Right atrium auricular region (tissue), 2 donors: ENCODE results near the gene FHIT. TPM values are rescaled to one million over a fixed set of nuclear protein-coding genes. Genes with fewer than 3 reads are reported as not detected.

ENCODE experiments used
- DNase-seq: peaks from one replicate; pipeline ENCODE4 v3.0.0-alpha.2; 2019; ENCODE audit warnings: low spot score
- H3K27ac ChIP-seq, 2 donors: fragments of 200-600 bp; sonication (generic); 1 replicate in 1 of 2; 2 replicates in 1 of 2; pipeline ENCODE4 v1.5.1; 2016 to 2019
- H3K27me3 ChIP-seq, 2 donors: fragments of 200-600 bp; sonication (generic); one replicate each; pipeline versions ENCODE4 v1.5.1 to v1.6.0; 2017 to 2019
- H3K36me3 ChIP-seq: fragments of 200-600 bp; sonication (generic); one replicate; pipeline ENCODE4 v1.5.1; 2016
- H3K4me1 ChIP-seq, 2 donors: fragments of 200-600 bp; sonication (generic); one replicate each; pipeline versions ENCODE4 v1.5.1 to v1.6.0; 2017 to 2019
- H3K4me3 ChIP-seq, 2 donors: fragments of 200-600 bp; sonication (generic); 1 replicate in 1 of 2; 2 replicates in 1 of 2; pipeline ENCODE4 v1.5.1; 2017 to 2019; ENCODE audit warnings: mild to moderate bottlenecking in 1 of 2, moderate library complexity in 1 of 2
- H3K9me3 ChIP-seq, 2 donors: fragments of 200-600 bp; sonication (generic); one replicate each; pipeline ENCODE4 v1.5.1; 2019
- CTCF ChIP-seq, 2 donors: fragments of 200-600 bp; sonication (generic); IDR thresholded peaks; one replicate each; pipeline ENCODE4 v1.5.1; 2019; ENCODE audit warnings: antibody characterized with exemption in 2 of 2
- total RNA-seq, 2 donors: library from RNA; depleted of rRNA; stranded (reverse); fragments of >200 nt; gene quantifications; one replicate each; pipeline ENCODE4 v1.1.0, GENCODE V29; 2016

Gene FHIT
- total RNA-seq, 2 donors from 2014 or later, result 10.4 to 11.0 TPM

- no peaks in the 10 kb centered on the region for H3K36me3 ChIP-seq
- H3K27ac ChIP-seq, result no peak overlapping the region
- no peak for TF ChIP-seq CTCF (IDR thresholded peaks at IDR 0.05)
- no peak for DNase-seq
- no peaks in the 10 kb centered on the region for H3K9me3 ChIP-seq
- no peaks in the 10 kb centered on the region for H3K27me3 ChIP-seq
- no peaks in the 10 kb centered on the region for H3K4me1 ChIP-seq
- H3K4me3 ChIP-seq, result no peak overlapping the region
These were observed 235.4 kb downstream of the FHIT start for GRCh38 chr3:61015859-61016258.

GRCh38 chr3:61015408-61015807 lies 235.8 kb downstream of the FHIT start:
- no peak overlapping the region for H3K4me3 ChIP-seq
- H3K9me3 ChIP-seq, result no peaks in the 10 kb centered on the region
- DNase-seq, result no peak
- no peaks in the 10 kb centered on the region for H3K27me3 ChIP-seq
- H3K4me1 ChIP-seq, result no peaks in the 10 kb centered on the region
- no peak overlapping the region for H3K27ac ChIP-seq
- no peaks in the 10 kb centered on the region for H3K36me3 ChIP-seq
- no peak for TF ChIP-seq CTCF (IDR thresholded peaks at IDR 0.05)

- Histone ChIP-seq H3K9me3 (no peaks in the 10 kb centered on the region), H3K4me1 (no peaks in the 10 kb centered on the region), H3K27ac (no peak overlapping the region), H3K4me3 (no peak overlapping the region), H3K27me3 (no peaks in the 10 kb centered on the region), H3K36me3 (no peaks in the 10 kb centered on the region)
- TF ChIP-seq CTCF (IDR thresholded peaks at IDR 0.05), result no peak
- no peak for DNase-seq
These were observed 242.3 kb downstream of the FHIT start for GRCh38 chr3:61008998-61009380.

- H3K9me3 ChIP-seq, result no peaks in the 10 kb centered on the region
- no peaks in the 10 kb centered on the region for H3K27me3 ChIP-seq
- no peak overlapping the region for H3K4me3 ChIP-seq
- no peak overlapping the region for H3K27ac ChIP-seq
- no peak for TF ChIP-seq CTCF (IDR thresholded peaks at IDR 0.05)
- no peaks in the 10 kb centered on the region for H3K36me3 ChIP-seq
- H3K4me1 ChIP-seq, result no peaks in the 10 kb centered on the region
- DNase-seq, result no peak
These were observed 242.9 kb downstream of the FHIT start for GRCh38 chr3:61008153-61008997.

GRCh38 chr3:61005591-61005990 lies 245.7 kb downstream of the FHIT start:
- Histone ChIP-seq H3K27me3 (no peaks in the 10 kb centered on the region), H3K9me3 (no peaks in the 10 kb centered on the region), H3K27ac (no peak overlapping the region), H3K4me3 (no peak overlapping the region), H3K4me1 (no peaks in the 10 kb centered on the region), H3K36me3 (no peaks in the 10 kb centered on the region)
- DNase-seq, result no peak
- TF ChIP-seq CTCF (IDR thresholded peaks at IDR 0.05), result no peak

- DNase-seq, result no peak
- Histone ChIP-seq H3K9me3 (no peaks in the 10 kb centered on the region), H3K27ac (no peak overlapping the region), H3K4me3 (no peak overlapping the region), H3K4me1 (no peaks in the 10 kb centered on the region), H3K27me3 (no peaks in the 10 kb centered on the region), H3K36me3 (no peaks in the 10 kb centered on the region)
- no peak for TF ChIP-seq CTCF (IDR thresholded peaks at IDR 0.05)
These were observed 252.4 kb downstream of the FHIT start for GRCh38 chr3:60998858-60999257.
